AG08395 (cell line): ENCODE data around the gene HIPK1.

Experiments used
- DNase-seq: peaks from one replicate; pipeline ENCODE4 v3.0.0; 2012; ENCODE audit warnings: mixed read lengths, low spot score

The HIPK1 gene

GRCh38 chr1:113928941-113929749, at the start of gene HIPK1:
Gene HIPK1 (plus strand): TSS chr1:113929324.
- peak; percentile 91 for DNase-seq

GRCh38 chr1:113879739-113880038, 49.4 kb upstream of the HIPK1 start:
- no peak for DNase-seq

- DNase-seq: no peak
Measured at GRCh38 chr1:113881661-113882060, 47.5 kb upstream of the HIPK1 start.

GRCh38 chr1:113886417-113887401, 42.4 kb upstream of the HIPK1 start:
- DNase-seq: no peak

GRCh38 chr1:113887402-113888175, 41.5 kb upstream of the HIPK1 start, which contains the start of gene BCL2L15:
Gene BCL2L15 (minus strand): TSS chr1:113887581. CDS start chr1:113887375, 206 bp downstream.
- no peak for DNase-seq

GRCh38 chr1:113890816-113891215, 38.3 kb upstream of the HIPK1 start:
- DNase-seq: no peak

GRCh38 chr1:113891631-113892220, 37.4 kb upstream of the HIPK1 start:
- no peak for DNase-seq

- no peak for DNase-seq
Measured at GRCh38 chr1:113893267-113893666, 35.9 kb upstream of the HIPK1 start.

GRCh38 chr1:113895098-113895497, 34.0 kb upstream of the HIPK1 start:
- no peak for DNase-seq

- DNase-seq: no peak
Measured at GRCh38 chr1:113895961-113896360, 33.2 kb upstream of the HIPK1 start.

GRCh38 chr1:113898241-113898814, 30.8 kb upstream of the HIPK1 start:
- DNase-seq: no peak

- DNase-seq: peak; percentile 32
Measured at GRCh38 chr1:113899111-113899510, 30.0 kb upstream of the HIPK1 start.

- no peak for DNase-seq
Measured at GRCh38 chr1:113901191-113901590, 27.9 kb upstream of the HIPK1 start.

- DNase-seq: no peak
Measured at GRCh38 chr1:113903501-113904292, 25.4 kb upstream of the HIPK1 start.

GRCh38 chr1:113904293-113904673, 24.8 kb upstream of the HIPK1 start:
- no peak for DNase-seq

GRCh38 chr1:113904674-113905434, 24.3 kb upstream of the HIPK1 start, which contains the start of the genes AP4B1 and DCLRE1B:
Gene AP4B1 (minus strand): TSS chr1:113904799. CDS start chr1:113904717, 82 bp downstream.
Gene DCLRE1B (plus strand): TSS chr1:113905326. CDS start chr1:113905587, 261 bp downstream.
- peak; percentile 98 for DNase-seq

- DNase-seq: no peak
Measured at GRCh38 chr1:113905435-113905861, 23.7 kb upstream of the HIPK1 start.

GRCh38 chr1:113912594-113913311, 16.4 kb upstream of the HIPK1 start:
- peak; percentile 48 for DNase-seq

GRCh38 chr1:113913312-113913668, 15.8 kb upstream of the HIPK1 start:
- no peak for DNase-seq
